ENCODE data around the gene GALNT9.

GRCh38 chr12:132335179-132335756 is 5.9 kb upstream of the GALNT9 start:
- TF ChIP-seq CTCF (IDR thresholded peaks at IDR 0.05) (no peak), POLR2A (IDR thresholded peaks at IDR 0.05) (no peak)
